Renal cortex interstitium (tissue), 11 donors: ENCODE results near the gene TMEM167A. TPM values are rescaled to one million over a fixed set of nuclear protein-coding genes. Genes with fewer than 3 reads are reported as not detected.

Source experiments
- DNase-seq, 11 donors: peaks; one replicate each; pipeline ENCODE4 v3.0.0-alpha.2; 2013; ENCODE audit warnings: low read depth in 9 of 11, low spot score in 4 of 11; ENCODE audit errors: extremely low read depth in 1 of 11
- polyA plus RNA-seq, 3 donors: library from polyadenylated mRNA; unstranded; fragments of 120-200 nt; gene quantifications; one replicate each; pipeline ENCODE4 v1.2.1, GENCODE V29; 2013; ENCODE audit not compliant: insufficient read length in 3 of 3

TMEM167A gene
- polyA plus RNA-seq, 3 donors, result 96.2 to 129 (median 105) TPM

DNA sequence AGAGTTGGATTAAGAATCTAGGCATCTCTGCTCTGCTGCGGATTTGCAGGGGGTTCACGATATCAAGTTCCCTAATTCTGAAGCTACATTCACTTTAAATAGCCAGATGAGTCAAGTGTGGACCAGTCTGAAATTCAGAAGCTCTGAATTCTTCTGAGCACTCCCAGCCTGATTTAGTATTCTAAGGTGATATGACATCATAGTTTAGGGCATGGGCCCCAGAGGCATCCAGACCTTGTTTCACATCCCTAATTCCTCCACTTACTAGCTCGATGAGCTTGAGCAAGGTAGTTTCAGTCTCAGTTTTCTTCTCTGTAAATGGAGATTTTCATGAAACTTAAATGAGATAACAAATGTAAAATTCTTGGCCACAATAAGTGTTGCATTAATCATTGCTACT is 65.2 kb downstream of the TMEM167A start:
- DNase-seq, result no peak

GRCh38 chr5:83009408-83009807 is 67.8 kb downstream of the TMEM167A start:
- DNase-seq, result no peak

DNA sequence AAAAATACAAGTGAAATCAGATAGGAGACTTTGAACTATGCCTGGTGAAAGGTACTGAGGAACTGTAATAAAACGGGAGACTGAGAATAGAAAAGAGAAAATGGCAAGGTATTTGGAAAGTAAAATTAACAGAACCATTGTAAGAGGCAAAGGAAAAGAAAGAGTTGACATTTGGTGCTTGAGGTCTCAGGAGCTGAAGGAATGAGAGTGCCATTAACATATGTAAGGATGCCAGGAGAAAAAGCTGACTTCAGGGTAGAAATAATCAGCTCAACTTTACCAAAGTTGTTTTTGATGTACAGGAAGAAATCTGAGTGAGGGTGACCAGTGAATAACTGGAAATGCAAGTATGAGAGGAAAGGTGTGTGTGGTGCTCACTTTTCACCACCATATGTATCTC is 69.4 kb downstream of the TMEM167A start:
- no peak for DNase-seq

- DNase-seq, result no peak
These were observed 70.4 kb downstream of the TMEM167A start for GRCh38 chr5:83006683-83007283.

GRCh38 chr5:83003791-83004190 is 73.4 kb downstream of the TMEM167A start:
- no peak for DNase-seq

Other genes starting within 250 kb of the TMEM167A start
- 10 to 100 TPM; 11.0 to 14.8 (median 11.5) TPM for gene XRCC4, start 153 bp upstream of the TMEM167A start, polyA plus RNA-seq